A673 (cell line): ENCODE measurements around the gene FAM110C. TPM values are rescaled to one million over a fixed set of nuclear protein-coding genes. Genes with fewer than 3 reads are reported as not detected.

Experiments
- BruUV-seq: library from RNA; stranded (reverse); fragments of 400-500 nt; replicated peaks from 2 replicates; lab custom pipeline; 2021; lab: Mats Ljungman, UMichigan
- CTCF ChIA-PET: fragments of 300-600 bp; sonication (Branson Sonifier 250); formaldehyde crosslinking; loops from one replicate; lab custom pipeline; 2022; ENCODE audit warnings: antibody characterized with exemption; lab: Charles Lee
- POLR2A ChIA-PET: fragments of 300-600 bp; sonication (Branson Sonifier 250); formaldehyde crosslinking; loops from one replicate; lab custom pipeline; 2022; ENCODE audit warnings: antibody characterized with exemption; ENCODE audit not compliant: low non-redundant PET; lab: Charles Lee
- DNase-seq: peaks from one replicate; pipeline ENCODE4 v3.0.0-alpha.2; 2015; ENCODE audit warnings: low spot score
- H3K27ac ChIP-seq: fragments of 200-600 bp; sonication (generic); 2 replicates; pipeline ENCODE4 v1.5.1; 2016; ENCODE audit warnings: mixed run types, low read depth, mild to moderate bottlenecking, mixed read lengths, antibody characterized with exemption, low read length; ENCODE audit not compliant: poor library complexity, severe bottlenecking
- H3K27me3 ChIP-seq: fragments of 200-600 bp; sonication (generic); replicated peaks from 2 replicates; pipeline ENCODE4 v1.6.1; 2017; ENCODE audit warnings: mixed run types, low read depth, mild to moderate bottlenecking, mixed read lengths, antibody characterized with exemption, low read length; ENCODE audit not compliant: insufficient read depth, poor library complexity
- H3K36me3 ChIP-seq: fragments of 200-600 bp; sonication (generic); 2 replicates; pipeline ENCODE4 v1.6.1; 2016; ENCODE audit warnings: mixed run types, mild to moderate bottlenecking, mixed read lengths, antibody characterized with exemption, low read length; ENCODE audit not compliant: insufficient read depth, poor library complexity, severe bottlenecking
- H3K4me1 ChIP-seq: fragments of 200-600 bp; sonication (generic); 2 replicates; pipeline ENCODE4 v1.6.1; 2017; ENCODE audit warnings: mixed run types, mild to moderate bottlenecking, mixed read lengths, antibody characterized with exemption, low read length; ENCODE audit not compliant: insufficient read depth, poor library complexity, severe bottlenecking
- H3K4me3 ChIP-seq: fragments of 200-600 bp; sonication (generic); 2 replicates; pipeline ENCODE4 v1.5.1; 2016; ENCODE audit warnings: low read depth, mixed run types, mild to moderate bottlenecking, mixed read lengths, low read length; ENCODE audit not compliant: poor library complexity, severe bottlenecking
- H3K9me3 ChIP-seq: fragments of 200-600 bp; sonication (generic); 2 replicates; pipeline ENCODE4 v1.6.1; 2016; ENCODE audit warnings: mixed run types, low read depth, mild to moderate bottlenecking, mixed read lengths, antibody characterized with exemption, low read length; ENCODE audit not compliant: poor library complexity, severe bottlenecking
- CTCF ChIP-seq: fragments of 300-800, 200-600 bp; sonication (generic); conservative IDR thresholded peaks from 2 replicates; pipeline ENCODE4 v1.5.1; 2017; ENCODE audit warnings: low read depth, mild to moderate bottlenecking, antibody characterized with exemption, low read length, moderate library complexity, mixed read lengths
- EZH2 ChIP-seq: fragments of 200-600 bp; sonication (generic); IDR thresholded peaks from 2 replicates; pipeline ENCODE4 v1.6.1; 2017; ENCODE audit warnings: borderline replicate concordance, low read depth, mild to moderate bottlenecking, mixed read lengths, antibody characterized with exemption, low read length; ENCODE audit not compliant: poor library complexity, severe bottlenecking
- intact Hi-C: fragments of 100-400 bp; cut with micrococcal nuclease; formaldehyde crosslinking; loops from one replicate; pipeline ENCODE4 v1.10.0; 2022; ENCODE audit not compliant: unreplicated experiment
- total RNA-seq: library from RNA; stranded (reverse); gene quantifications from 2 replicates; pipeline ENCODE4 v1.2.3, GENCODE V29; 2021

FAM110C gene
- total RNA-seq, 1 experiment from 2014 or later = 1.2 TPM

GRCh38 chr2:51613-52012 lies 5.3 kb upstream of the FAM110C start:
- ChIA-PET CTCF (no interaction called here), POLR2A (no interaction called here)
- intact Hi-C loops = no loop called here
- no TSS peak for BruUV-seq
- H3K4me1 ChIP-seq = no peaks in the 10 kb centered on the region
- H3K27ac ChIP-seq = no peak overlapping the region
- H3K27me3 ChIP-seq = peaks cover 10% of the 10 kb centered on the region
- no peaks in the 10 kb centered on the region for H3K9me3 ChIP-seq
- H3K4me3 ChIP-seq = no peak overlapping the region
- DNase-seq = no peak
- no peak for TF ChIP-seq CTCF
- TF ChIP-seq EZH2 = no peak
- H3K36me3 ChIP-seq = no peaks in the 10 kb centered on the region

- H3K9me3 ChIP-seq = no peaks in the 10 kb centered on the region
- DNase-seq = no peak
- no peak overlapping the region for H3K27ac ChIP-seq
- POLR2A ChIA-PET = no interaction called here
- no peaks in the 10 kb centered on the region for H3K36me3 ChIP-seq
- no peak for TF ChIP-seq CTCF
- TF ChIP-seq EZH2 = no peak
- intact Hi-C loops = no loop called here
- H3K27me3 ChIP-seq = peaks cover 46% of the 10 kb centered on the region
- CTCF ChIA-PET = no interaction called here
- no TSS peak for BruUV-seq
- no peak overlapping the region for H3K4me3 ChIP-seq
- H3K4me1 ChIP-seq = no peaks in the 10 kb centered on the region
Observed at GRCh38 chr2:47737-48136, 1.4 kb upstream of the FAM110C start.

- CTCF ChIA-PET = no interaction called here
- Histone ChIP-seq H3K27me3 (peaks cover 46% of the 10 kb centered on the region), H3K4me1 (no peaks in the 10 kb centered on the region), H3K36me3 (no peaks in the 10 kb centered on the region), H3K27ac (no peak overlapping the region), H3K4me3 (no peak overlapping the region), H3K9me3 (no peaks in the 10 kb centered on the region)
- TF ChIP-seq CTCF (no peak), EZH2 (no peak)
- no peak for DNase-seq
- intact Hi-C loops = no loop called here
- no TSS peak for BruUV-seq
- POLR2A ChIA-PET = no interaction called here
Observed at GRCh38 chr2:47346-47725, 1.0 kb upstream of the FAM110C start.
